Epithelial cell of alveolus of lung (primary cell): Measurements from ENCODE around the gene HADH. TPM values are rescaled to one million over a fixed set of nuclear protein-coding genes. Genes with fewer than 3 reads are reported as not detected.

ENCODE experiments used
- total RNA-seq: library from RNA; depleted of rRNA; stranded (reverse); fragments of >200 nt; gene quantifications from 2 replicates; pipeline ENCODE4 v1.2.1, GENCODE V29; 2015

The HADH gene
- 18.4 and 21.9 TPM in 2 replicates for total RNA-seq

DNA sequence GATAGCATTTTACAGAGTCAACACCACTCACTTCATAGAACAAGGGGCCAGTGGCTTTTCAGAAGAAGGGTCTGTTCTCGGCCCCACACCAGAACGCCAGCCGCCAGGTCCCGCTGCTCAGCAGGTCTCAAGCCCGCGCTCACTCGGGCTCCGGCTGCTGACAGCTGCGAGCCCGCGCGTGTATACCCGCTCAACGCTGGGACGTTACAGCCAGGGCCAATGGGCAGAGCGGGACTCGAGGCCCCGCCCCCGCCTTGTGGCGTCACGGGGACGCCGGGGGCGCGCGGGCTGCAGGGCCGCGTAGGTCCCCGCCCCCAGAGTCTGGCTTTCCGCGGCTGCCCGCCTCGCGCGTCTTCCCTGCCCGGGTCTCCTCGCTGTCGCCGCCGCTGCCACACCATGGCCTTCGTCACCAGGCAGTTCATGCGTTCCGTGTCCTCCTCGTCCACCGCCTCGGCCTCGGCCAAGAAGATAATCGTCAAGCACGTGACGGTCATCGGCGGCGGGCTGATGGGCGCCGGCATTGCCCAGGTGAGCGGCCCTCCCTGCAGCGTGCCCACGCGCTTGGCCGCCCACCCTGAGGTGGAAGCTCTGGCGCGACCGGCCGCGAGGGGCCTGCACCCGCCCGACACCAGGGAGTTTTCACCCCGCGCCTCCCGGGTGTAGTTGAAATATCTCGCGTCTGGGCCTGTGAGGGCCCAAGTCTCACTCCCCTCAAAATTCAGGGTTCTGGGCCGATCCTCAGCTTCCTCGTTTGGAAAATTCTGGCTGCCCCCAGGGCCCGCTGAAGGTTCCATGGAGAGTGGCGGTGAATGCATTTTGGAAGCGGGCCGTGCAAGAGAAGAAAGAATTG, at the start of gene HADH:
TSS of gene HADH (plus strand) at position 353 of the 850 bp plus-strand sequence. CDS start at position 397, 44 bp downstream.

Other genes starting within 250 kb of the HADH start
- gene SGMS2, start 165.0 kb upstream of the HADH start, total RNA-seq, result 10.5 and 29.3 TPM in 2 replicates
- gene CYP2U1, start 58.3 kb upstream of the HADH start, total RNA-seq, result 3.2 and 6.9 TPM in 2 replicates
- 12.9 and 29.2 TPM in 2 replicates for gene LEF1, start 179.0 kb downstream of the HADH start, total RNA-seq